Measurements from ENCODE around the gene WDR19. TPM values are rescaled to one million over a fixed set of nuclear protein-coding genes. Genes with fewer than 3 reads are reported as not detected.

WDR19 gene
- total and polyA plus RNA-seq, 2 donors (not counting 3 experiments of a cell fraction or from before 2014, with no cell fraction given): 27.1 to 28.2 TPM

DNA sequence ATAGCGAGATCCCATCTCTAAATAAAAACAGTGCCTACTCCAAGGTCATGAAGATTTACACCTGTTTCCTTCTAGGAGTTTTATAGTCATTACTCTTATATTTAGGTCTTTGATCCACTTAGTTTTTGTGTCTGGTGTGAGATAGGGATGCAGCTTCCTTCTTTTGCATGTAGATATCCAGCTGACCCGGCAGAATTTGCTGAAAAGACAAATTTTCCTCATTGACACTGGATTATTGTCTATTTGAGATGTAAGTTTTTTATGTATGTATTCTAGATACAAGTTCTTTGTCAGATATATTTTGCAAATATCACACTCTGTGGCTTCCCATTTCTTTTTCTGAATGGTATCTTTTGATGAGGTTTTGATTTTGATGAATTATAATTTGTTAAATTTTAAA, 98.4 kb downstream of the WDR19 start:
- intact Hi-C loops (cut with micrococcal nuclease): no loop called here
- Histone ChIP-seq H3K4me3 (replicated peaks in 1 of 3; ENCODE audit: insufficient read depth in 1 of 3, low read depth in 1 of 3, low read length in 3 of 3) (no peak overlapping the region), H3K9ac (replicated peaks; ENCODE audit: extremely low read depth, insufficient read depth, low read length) (no peak overlapping the region), H2AFZ (ENCODE audit: low read depth, low read length) (no peak overlapping the region), H4K20me1 (replicated peaks; ENCODE audit: control insufficient read depth, extremely low read depth, insufficient read depth, low read length) (no peaks in the 10 kb centered on the region), H3K9me3 (replicated peaks; ENCODE audit: control insufficient read depth, insufficient read depth, low read length) (no peaks in the 10 kb centered on the region), H3K4me1 (ENCODE audit: control insufficient read depth, extremely low read depth, insufficient read depth, low read length) (peaks cover 7% of the 10 kb centered on the region), H3K27me3 (ENCODE audit: control insufficient read depth in 2 of 2, insufficient read depth in 2 of 2, low read length in 2 of 2) (no peaks in the 10 kb centered on the region), H3K36me3 (ENCODE audit: control insufficient read depth in 2 of 2, extremely low read depth in 1 of 2, insufficient read depth in 2 of 2, low read length in 2 of 2) (peaks cover 0 to 2% of the 10 kb centered on the region in 2 experiments), H3K27ac (ENCODE audit: insufficient read depth, low read depth, low read length) (no peak overlapping the region), H3K79me2 (ENCODE audit: control insufficient read depth, insufficient read depth, low read length) (no peaks in the 10 kb centered on the region), H3K9me1 (replicated peaks; ENCODE audit: control insufficient read depth, extremely low read depth, insufficient read depth, low read length) (no peaks in the 10 kb centered on the region), H3K4me2 (ENCODE audit: insufficient read depth, low read length) (no peak overlapping the region)
- ChIA-PET POLR2A (no interaction called here), CTCF (no interaction called here)
- FAIRE-seq (no peak), DNase-seq (ENCODE audit: low read depth, low spot score) (no peak)
- no peak for TF ChIP-seq EZH2 (IDR thresholded peaks at IDR 0.05; ENCODE audit: borderline replicate concordance, low read depth, low read length, severe bottlenecking)
- TF ChIP-seq, protein P1, sequence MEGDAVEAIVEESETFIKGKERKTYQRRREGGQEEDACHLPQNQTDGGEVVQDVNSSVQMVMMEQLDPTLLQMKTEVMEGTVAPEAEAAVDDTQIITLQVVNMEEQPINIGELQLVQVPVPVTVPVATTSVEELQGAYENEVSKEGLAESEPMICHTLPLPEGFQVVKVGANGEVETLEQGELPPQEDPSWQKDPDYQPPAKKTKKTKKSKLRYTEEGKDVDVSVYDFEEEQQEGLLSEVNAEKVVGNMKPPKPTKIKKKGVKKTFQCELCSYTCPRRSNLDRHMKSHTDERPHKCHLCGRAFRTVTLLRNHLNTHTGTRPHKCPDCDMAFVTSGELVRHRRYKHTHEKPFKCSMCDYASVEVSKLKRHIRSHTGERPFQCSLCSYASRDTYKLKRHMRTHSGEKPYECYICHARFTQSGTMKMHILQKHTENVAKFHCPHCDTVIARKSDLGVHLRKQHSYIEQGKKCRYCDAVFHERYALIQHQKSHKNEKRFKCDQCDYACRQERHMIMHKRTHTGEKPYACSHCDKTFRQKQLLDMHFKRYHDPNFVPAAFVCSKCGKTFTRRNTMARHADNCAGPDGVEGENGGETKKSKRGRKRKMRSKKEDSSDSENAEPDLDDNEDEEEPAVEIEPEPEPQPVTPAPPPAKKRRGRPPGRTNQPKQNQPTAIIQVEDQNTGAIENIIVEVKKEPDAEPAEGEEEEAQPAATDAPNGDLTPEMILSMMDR (IDR thresholded peaks at IDR 0.05; ENCODE audit: extremely low read depth in 1 of 2, insufficient read depth in 1 of 2, low read depth in 1 of 2, low read length in 2 of 2): no peak
- TF ChIP-seq, protein P2, sequence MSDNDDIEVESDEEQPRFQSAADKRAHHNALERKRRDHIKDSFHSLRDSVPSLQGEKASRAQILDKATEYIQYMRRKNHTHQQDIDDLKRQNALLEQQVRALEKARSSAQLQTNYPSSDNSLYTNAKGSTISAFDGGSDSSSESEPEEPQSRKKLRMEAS (IDR thresholded peaks at IDR 0.05; ENCODE audit: insufficient read depth, insufficient read length): no peak
- TF ChIP-seq MYC (IDR thresholded peaks at IDR 0.05; ENCODE audit: low read depth, low read length): no peak
- no peak for TF ChIP-seq POLR2A (IDR thresholded peaks at IDR 0.05; ENCODE audit: low read depth, low read length)
- no peak for TF ChIP-seq POLR2AphosphoS5 (IDR thresholded peaks at IDR 0.05; ENCODE audit: insufficient read depth, low read depth, low read length)
- no peak for TF ChIP-seq JUN (IDR thresholded peaks at IDR 0.05; ENCODE audit: borderline replicate concordance, insufficient read depth, insufficient read length, low read depth)
- TF ChIP-seq FOS (IDR thresholded peaks at IDR 0.05; ENCODE audit: borderline replicate concordance, insufficient read depth, low read length): no peak
- no peak for TF ChIP-seq GATA2 (IDR thresholded peaks at IDR 0.05; ENCODE audit: insufficient read depth, insufficient read length, low read depth, low read length)
- dilution Hi-C loops (cut with MboI; ENCODE audit: extremely low pct_ligation_motif_present, low sequenced_read_pairs): no loop called here
- BruUV-seq (replicated peaks): no TSS peak

Measured in endothelial cell of umbilical vein (primary cell).